Right lung (tissue), 5 donors: Measurements from ENCODE around the gene HSPA1L. TPM values are rescaled to one million over a fixed set of nuclear protein-coding genes. Genes with fewer than 3 reads are reported as not detected.
"Not testable (repeated sequence)": the region's sequence is repeated elsewhere in the genome, so short reads cannot be mapped to it uniquely, and the experiment has no call there.

Experiments used
- DNase-seq, 2 donors: peaks; one replicate each; pipeline ENCODE4 v3.0.0-alpha.2; 2013
- polyA plus RNA-seq, 5 donors: library from polyadenylated mRNA; unstranded; fragments of 120-200 nt; gene quantifications; one replicate each; pipeline versions ENCODE4 v1.2.1 to v1.2.3, GENCODE V29; 2013; ENCODE audit warnings: inconsistent platforms in 1 of 5, low replicate concordance in 1 of 5; ENCODE audit not compliant: insufficient read length in 5 of 5, insufficient read depth in 1 of 5

The HSPA1L gene
- polyA plus RNA-seq, 5 donors: 2.9 to 4.6 (median 3.5) TPM

DNA sequence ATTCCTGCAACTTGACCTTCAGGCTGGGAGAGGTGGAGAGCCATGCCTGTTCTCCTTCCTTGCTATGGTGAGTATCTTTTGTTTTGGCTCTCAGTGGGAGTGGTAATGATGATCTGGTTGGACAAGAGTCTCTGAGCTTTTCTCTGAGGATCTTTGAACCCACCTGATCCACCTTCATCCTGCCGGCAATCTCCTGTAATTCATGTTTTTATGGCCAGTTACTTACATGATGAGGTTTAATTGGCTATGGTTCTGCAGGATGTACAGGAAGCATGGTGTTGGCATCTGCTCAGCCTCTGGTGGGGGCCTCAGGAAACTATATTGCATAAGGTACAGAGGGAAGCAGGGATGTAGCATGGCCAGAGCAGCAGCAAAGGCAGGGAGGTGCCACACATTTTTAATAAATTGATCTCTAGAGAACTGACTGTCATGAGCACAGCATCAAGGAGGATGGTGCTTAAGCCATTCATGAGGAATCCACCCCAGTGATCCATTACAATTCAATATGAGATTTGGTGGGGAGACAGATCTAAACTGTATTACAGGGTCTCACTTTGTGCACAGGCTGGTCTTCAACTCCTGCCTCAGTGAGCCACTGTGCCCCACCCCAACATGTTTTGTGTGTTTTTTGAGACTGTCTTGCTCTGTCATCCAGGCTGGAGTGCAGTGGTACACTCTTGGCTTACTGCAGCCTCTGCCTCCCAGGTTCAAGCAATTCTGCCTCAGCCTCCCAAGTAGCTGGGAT lies 22.5 kb upstream of the HSPA1L start:
- no peak for DNase-seq

DNA sequence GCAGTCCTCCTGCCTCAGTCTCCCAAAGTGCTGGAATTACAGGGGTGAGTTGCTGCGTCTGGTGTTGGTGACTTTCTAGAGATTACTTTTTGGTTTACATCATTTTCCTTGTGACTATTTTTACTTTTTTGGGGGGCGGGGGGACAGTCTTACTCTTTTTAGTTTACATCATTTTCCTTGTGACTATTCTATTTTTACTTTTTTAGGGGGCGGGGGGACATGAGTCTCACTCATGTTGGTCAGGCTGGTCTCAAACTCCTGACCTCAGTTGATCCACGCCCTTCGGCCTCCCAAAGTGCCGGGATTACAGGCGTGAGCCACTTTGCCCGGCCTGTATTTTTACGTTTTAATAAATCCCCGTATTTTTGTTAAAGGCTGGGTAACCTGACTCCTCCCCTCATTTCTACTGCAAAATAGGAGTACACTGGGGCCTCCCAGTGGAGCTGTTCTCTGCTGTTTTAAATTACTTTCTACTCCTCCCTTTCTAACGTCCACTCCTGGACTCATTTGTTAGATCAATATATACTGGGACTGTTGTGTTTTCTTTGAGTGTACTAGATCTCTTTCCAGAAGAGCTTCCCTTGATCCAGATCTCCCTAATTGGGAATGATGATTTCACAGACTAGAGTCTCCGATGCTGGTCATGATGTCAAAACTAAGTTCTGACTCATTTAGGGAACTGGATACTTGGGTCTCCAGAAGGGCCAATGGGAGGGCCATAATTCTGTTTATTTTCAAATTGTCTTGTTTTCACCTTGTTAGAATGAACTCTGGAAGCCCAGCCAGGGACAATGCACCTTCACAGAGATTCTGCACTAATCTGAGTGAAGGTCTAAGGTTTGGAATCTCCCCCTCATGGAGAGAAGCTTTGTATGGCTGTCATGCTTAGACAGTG lies 21.6 kb upstream of the HSPA1L start:
- DNase-seq: no peak

DNA sequence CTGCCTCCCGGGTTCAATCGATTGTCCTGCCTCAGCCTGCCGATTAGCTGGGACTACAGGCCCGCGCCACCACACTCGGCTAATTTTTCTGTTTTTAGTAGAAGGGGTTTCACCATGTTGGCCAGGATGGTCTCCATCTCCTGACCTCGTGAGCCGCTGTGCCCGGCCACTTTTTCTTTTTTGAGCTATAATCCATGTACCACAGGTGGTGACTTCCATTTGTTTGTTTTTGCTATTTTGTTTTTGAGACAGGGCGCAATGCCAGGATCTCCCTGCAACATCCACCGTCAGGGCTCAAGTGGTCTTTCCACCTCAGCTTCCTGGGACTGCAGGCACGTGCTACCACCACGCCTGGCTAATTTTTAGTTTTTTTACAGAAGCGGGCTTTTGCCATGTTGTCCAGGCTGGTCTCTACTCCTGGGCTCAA lies 21.0 kb upstream of the HSPA1L start:
- no peak for DNase-seq

DNA sequence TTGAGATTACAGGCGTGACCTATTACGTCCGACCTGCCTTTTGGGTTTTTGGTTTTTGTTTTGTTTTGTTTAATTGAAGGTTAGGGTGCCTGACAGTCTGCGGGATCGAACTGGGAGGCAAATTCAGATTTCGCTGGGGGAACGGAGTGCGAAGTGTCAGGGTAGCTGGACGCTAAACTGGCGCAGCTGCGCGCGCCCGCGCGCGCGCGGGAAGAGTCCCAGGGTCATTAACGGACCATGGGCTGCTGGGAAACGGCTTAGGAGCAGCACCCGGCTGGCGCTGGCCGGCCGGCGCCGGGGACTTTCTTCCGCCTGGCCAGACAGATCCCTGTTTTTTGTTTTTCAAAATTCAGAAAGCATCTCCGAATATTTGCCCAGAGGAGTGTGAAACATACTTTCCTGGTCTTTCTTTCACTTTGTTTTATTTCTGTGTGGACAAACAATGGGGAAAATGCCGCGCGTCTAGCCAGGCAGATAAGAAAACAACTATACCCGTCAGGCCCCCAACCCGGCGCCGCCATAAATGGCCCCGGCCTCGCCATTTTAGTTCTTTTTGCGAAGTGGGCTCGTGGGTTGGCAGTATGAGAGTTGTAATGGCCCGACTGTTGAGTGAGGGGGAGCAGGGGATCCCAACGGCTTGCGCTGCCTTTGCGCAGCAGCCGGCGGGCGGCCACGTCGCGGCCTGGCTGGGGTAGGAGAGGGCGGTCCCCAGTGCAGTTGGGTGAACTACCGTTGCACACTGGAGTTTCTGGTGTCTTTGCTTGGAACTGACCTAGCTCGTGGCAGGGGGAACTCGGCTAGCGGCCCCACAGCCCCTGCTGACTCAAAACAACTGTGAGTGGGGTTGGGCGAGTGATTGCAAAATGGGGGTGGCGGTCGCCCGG lies 19.5 kb upstream of the HSPA1L start:
- peak; percentile 92 to 93 for DNase-seq

DNA sequence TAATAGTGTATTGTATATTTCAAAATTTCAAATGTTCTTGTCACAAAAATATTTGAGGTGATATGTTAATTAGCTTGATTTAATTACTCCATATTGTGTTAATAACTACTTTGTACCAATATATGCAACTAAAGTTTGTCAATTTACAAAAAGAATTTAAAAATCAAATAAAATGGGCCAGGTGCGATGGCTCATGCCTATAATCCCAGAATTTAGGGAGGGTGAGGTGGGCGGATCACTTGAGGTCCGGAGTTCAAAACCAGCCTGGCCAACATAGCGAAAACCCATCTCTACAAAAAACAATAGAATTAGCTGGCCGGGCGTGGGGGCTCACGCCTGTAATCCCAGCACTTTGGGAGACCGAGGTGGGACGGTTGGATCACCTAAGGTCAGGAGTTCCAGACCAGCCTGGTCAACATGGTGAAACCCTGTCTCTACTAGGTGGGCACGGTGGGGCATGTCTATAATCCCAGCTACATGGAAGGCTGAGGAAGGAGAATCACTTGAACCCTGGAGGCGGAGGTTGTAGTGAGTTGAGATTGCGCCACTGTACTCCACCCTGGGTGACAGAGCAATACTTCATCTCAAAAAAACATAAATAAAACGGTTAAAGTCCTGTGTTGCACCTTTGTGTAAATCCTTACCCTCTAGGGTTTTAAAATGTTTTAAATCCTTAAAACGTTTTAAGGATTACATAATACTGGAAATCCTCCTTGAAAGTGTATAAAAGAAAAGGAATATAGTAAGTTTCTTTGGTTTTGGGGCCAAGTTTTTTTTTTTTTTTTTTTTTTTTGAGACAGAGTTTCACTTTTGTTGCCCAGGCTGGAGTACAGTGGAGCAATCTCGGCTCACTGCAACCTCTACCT lies 16.5 kb upstream of the HSPA1L start:
- DNase-seq: no peak

DNA sequence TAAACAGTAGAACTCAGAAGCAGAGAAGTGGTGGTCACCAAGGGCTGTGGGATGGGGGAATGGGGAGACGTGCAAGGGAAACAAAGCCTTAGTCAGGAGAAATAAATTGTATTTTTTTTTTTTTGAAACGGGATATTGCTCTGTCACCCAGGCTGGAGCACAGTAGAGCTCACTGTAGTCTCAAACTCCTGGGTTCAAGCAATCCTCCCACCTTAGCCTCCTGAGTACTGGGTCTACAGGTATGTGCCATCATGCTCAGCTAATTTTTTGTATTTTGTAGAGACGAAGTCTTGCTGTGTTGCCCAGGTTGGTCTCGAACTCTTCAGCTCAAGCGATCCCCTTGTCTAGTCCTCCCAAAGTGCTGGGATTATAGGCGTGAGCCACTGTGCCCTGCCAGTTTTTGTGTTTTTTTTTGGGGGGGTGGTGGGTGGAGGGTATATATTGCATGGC lies 15.8 kb upstream of the HSPA1L start:
- no peak for DNase-seq

DNA sequence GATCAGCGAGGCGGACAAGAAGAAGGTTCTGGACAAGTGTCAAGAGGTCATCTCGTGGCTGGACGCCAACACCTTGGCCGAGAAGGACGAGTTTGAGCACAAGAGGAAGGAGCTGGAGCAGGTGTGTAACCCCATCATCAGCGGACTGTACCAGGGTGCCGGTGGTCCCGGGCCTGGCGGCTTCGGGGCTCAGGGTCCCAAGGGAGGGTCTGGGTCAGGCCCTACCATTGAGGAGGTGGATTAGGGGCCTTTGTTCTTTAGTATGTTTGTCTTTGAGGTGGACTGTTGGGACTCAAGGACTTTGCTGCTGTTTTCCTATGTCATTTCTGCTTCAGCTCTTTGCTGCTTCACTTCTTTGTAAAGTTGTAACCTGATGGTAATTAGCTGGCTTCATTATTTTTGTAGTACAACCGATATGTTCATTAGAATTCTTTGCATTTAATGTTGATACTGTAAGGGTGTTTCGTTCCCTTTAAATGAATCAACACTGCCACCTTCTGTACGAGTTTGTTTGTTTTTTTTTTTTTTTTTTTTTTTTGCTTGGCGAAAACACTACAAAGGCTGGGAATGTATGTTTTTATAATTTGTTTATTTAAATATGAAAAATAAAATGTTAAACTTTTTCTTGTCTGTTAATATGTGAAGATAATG lies 14.7 kb upstream of the HSPA1L start:
- DNase-seq: peak in 1 of 2 donors; percentile 73

DNA sequence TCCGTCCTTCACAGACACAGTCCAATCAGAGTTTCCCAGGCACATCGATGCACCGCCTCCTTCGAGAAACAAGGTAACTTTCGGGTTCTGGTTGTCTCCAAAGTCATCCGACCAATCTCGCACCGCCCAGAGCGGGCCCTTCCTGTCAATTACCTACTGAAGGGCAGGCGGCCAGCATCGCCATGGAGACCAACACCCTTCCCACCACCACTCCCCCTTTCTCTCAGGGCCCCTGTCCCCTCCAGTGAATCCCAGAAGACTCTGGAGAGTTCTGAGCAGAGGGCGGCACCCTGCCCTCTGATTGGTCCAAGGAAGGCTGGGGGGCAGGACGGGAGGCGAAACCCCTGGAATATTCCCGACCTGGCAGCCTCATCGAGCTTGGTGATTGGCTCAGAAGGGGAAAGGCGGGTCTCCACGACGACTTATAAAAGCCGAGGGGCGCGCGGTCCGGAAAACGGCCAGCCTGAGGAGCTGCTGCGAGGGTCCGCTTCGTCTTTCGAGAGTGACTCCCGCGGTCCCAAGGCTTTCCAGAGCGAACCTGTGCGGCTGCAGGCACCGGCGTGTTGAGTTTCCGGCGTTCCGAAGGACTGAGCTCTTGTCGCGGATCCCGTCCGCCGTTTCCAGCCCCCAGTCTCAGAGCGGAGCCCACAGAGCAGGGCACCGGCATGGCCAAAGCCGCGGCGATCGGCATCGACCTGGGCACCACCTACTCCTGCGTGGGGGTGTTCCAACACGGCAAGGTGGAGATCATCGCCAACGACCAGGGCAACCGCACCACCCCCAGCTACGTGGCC lies 12.4 kb upstream of the HSPA1L start, which contains the start of gene HSPA1B:
Gene HSPA1B (plus strand): TSS at position 453 of the 794 bp plus-strand sequence. CDS start 213 bp downstream, at position 666.
- peak; percentile 99 to 100 for DNase-seq

DNA sequence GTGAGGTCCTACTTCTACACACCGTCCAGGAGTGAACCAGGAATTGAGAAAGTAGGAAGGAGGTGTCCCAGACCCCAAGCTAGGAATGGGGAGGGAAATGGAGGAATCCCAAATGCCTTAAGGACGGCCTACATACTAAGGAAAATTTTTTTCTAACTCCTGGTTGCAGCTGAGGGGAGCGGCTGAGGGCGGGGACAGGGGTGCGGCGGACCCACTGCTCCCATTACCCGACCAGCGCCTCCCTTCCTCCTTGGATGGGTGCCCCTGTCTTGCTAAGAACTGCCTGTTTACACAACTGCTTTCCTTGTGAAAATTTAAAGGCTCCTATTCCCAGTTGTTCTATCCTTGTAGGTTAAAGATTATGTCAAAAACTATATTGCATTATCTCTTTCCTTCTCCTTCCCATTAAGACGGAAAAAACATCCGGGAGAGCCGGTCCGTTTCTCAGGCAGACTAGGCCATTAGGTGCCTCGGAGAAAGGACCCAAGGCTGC lies 11.8 kb upstream of the HSPA1L start:
- DNase-seq: no peak

DNA sequence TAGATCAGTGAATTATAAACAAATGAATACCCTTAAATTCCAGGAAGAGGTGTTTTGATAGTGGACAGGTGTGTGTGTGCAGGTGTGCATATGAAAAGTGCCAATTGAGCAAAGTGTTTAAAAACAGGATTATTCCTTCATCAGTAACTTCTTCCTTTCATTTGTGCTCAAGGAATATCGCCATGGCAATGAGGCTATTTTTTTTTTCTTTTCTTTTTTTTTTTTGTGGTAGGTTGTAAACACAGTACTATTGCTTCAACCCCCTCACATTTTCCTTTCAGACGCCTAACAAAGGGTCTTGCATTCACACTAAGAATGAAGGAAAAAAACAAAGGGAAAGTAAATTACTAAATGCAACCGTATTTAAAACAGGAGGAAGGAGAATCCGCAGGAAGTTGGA lies 10.5 kb upstream of the HSPA1L start:
- DNase-seq: no peak

DNA sequence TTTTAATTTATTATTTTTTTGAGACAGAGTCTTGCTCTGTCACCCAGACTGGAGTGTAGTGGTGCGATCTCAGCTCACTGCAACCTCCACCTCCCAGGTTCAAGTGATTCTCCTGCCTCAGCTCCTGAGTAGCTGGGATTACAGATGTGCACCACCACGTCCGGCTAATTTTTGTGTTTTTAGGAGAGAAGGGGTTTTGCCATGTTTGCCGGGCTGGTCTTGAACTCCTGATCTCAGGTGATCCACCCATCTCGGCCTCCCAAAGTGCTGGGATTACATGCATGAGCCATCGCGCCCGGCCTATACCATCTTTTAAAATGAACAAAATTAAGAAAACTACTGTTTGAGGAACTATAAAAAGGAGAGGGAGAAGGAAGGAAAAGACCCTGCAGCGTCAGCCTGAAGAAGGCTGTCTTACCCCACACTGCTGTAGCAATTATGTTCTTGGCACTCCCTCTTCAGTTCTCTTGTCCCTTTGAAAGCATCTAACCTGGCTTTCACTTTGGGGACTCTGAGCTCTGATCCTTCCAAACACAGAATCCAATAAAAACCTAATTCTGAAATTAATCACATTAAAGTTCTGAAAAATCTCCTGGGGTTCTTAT lies 8.6 kb upstream of the HSPA1L start:
- DNase-seq: not testable (repeated sequence)

DNA sequence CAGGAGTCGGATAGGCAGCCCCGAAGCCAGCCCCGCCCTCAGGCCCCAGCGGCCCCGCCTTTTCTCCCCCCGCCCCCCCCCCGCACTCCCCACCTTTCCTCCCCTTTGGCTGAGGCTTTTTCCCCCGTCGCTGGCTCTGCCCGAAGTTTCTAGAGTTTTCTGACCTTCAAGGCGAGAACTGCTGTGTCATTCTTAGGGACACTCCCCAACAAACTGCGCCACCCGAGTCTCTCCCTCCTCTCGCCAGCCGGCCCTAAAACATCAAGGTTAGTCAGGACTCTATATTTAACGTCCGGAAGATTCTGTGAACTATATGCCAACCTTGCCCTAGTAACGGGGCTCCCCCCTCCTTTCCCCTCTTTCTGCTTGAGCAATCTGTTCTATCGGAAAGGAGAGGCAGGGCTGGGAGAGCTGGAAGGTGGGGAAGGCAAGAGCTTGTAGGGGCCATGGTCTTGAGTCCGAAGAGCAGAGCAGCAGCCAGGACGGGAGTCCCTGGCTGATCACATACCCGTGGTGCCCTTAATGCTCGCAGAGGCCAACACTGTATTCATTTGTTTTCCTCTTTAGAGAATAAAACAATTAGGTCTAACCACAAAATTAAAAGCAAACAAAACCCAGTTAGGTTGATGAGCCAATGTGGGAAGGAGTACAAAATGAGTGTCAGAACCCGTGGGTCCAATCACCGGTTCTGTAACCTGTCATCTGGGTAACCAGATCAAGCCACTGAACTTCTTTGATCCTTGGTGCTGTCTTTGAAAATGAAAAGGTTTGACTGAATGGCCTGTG lies 7.1 kb upstream of the HSPA1L start:
- peak; percentile 71 to 72 for DNase-seq

DNA sequence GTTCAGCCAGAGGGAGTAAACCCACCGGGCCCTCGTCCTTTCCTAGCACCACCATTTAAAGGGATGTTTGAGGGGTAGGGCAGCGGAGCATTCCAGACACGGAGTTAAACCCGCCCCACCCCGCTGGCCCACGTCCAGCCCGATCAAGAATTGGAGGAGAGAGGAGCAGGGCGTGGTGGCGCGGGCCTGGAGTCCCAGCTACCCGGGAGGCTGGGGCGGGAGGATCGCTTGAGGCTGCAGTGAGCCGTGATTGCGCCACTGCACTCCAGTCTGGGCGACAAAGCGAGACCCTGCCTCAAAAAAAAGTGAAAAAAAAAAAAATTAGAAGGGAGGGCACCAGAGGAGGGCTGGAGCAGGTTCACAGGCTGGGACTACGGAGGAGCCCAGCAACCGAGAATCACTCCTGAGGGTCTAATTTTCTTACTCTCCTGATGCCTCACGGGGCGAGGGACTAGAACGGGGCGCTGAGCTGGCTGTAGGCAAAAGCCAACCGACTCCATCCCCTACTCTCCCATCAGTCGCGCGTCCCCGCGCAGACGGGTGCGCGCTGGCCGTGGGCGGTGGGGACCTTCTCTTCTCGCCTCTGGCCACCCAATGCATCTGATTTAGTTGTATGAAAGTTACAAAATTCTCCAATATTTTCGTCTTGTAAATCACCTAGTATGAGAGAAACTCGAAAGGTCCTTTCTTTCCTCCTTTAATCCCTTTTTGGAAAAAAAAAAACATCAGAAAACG lies 6.4 kb upstream of the HSPA1L start:
- peak; percentile 61 to 68 for DNase-seq

DNA sequence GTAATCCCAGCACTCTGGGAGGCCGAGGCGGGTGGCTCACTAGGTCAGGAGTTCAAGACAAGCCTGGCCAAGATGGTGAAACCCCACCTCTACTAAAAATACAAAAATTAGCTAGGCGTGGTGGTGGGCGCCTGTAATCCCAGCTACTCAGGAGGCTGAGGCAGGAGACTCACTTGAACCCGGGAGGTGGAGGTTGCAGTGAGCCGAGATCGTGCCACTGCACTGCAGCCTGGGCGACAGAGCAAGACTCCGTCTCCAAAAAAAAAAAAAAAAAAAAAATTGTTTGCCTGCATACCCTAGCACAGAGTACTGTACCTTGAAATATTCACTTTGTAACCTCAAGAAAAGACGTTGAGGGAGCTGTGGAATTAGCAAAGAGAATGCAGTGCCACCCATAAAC lies 5.3 kb upstream of the HSPA1L start:
- not testable (repeated sequence) for DNase-seq

DNA sequence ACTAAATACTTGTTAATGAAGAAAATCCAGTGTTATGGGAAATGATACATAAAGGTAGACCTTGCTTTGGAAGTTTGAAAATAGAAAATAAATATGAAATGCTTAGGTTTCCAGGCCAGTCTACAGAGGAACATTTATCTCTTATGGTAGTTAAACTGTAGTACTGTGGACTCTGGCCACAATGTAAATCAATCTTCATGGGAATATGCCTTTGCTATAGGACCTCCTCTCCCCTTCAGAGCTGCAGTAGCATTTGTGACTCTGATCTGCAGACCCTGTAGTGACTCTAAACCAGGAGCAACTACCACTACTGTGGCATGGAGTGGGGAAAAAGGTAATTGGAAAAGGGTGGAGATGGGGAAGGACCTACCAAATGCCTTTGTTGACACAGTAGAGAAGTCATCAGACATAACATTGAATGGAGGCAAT lies 4.8 kb upstream of the HSPA1L start:
- DNase-seq: no peak

DNA sequence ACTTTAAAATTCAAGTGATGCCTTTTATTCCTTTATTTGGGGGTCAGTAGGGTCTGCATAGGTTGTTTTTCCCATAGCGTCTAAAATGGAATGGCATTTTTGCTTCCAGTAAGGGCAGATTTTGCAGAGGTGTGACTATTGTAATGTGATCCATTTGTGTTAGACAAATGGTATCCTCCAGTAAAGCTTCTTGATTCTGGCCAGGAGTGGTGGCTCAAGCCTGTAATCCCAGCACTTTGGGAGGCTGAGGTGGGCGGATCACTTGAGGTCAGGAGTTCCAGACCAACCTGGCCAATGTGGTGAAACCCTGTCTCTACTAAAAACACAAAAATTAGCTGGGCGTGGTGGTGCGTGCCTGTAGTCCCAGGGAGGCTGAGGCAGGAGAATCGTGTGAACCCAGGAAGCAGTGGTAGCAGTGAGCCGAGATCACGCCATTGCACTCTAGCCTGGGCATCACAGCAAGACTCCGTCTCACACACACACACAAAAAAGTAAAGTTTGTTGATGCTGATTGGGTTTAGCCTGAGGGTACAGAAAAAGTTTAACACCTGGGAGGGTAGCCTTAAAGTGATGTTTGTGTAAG lies 2.9 kb upstream of the HSPA1L start:
- DNase-seq: not testable (repeated sequence)
